Tibial nerve (tissue), 4 donors: ENCODE results near the gene CPEB1. TPM values are rescaled to one million over a fixed set of nuclear protein-coding genes. Genes with fewer than 3 reads are reported as not detected.

Experiments
- DNase-seq, 2 donors: peaks; one replicate each; pipeline ENCODE4 v3.0.0-alpha.2; 2019; ENCODE audit warnings: low spot score in 2 of 2
- H3K27ac ChIP-seq, 4 donors: fragments of 200-600 bp; sonication (generic) in 3 of 4; one replicate each; pipeline ENCODE4 v1.5.1; 2017 to 2019; ENCODE audit warnings: mild to moderate bottlenecking in 1 of 4
- H3K27me3 ChIP-seq, 2 donors: fragments of 200-600 bp; sonication (generic) in 1 of 2; one replicate each; pipeline versions ENCODE4 v1.5.1 to v1.6.0; 2017 to 2019
- H3K36me3 ChIP-seq, 3 donors: fragments of 200-600 bp; sonication (generic); one replicate each; pipeline ENCODE4 v1.5.1; 2018 to 2019
- H3K4me1 ChIP-seq, 4 donors: fragments of 200-600 bp; sonication (generic) in 3 of 4; one replicate each; pipeline ENCODE4 v1.5.1; 2017 to 2019
- H3K4me3 ChIP-seq, 4 donors: fragments of 200-600 bp; sonication (generic) in 3 of 4; one replicate each; pipeline ENCODE4 v1.5.1; 2017 to 2019; ENCODE audit warnings: mild to moderate bottlenecking in 1 of 4, moderate library complexity in 1 of 4
- H3K9me3 ChIP-seq, 4 donors: fragments of 200-600 bp; sonication (generic) in 3 of 4; one replicate each; pipeline ENCODE4 v1.5.1; 2017 to 2019
- CTCF ChIP-seq, 5 experiments: fragments of 200-600 bp in 3 of 5; fragments of 450-650 bp in 2 of 5; sonication (generic) in 3 of 5; IDR thresholded peaks; one replicate each; pipeline ENCODE4 v1.5.1; 2016 to 2019; ENCODE audit warnings: antibody characterized with exemption in 5 of 5, mild to moderate bottlenecking in 3 of 5, moderate library complexity in 2 of 5
- EP300 ChIP-seq, 2 donors: sonication (generic); formaldehyde crosslinking; IDR thresholded peaks; one replicate each; pipeline ENCODE4 v1.6.1; 2017; ENCODE audit warnings: antibody characterized with exemption in 2 of 2, mild to moderate bottlenecking in 1 of 2
- POLR2A ChIP-seq, 2 donors: fragments of 450-650 bp; IDR thresholded peaks; one replicate each; pipeline ENCODE4 v1.6.1; 2017; ENCODE audit warnings: antibody characterized with exemption in 2 of 2, mild to moderate bottlenecking in 2 of 2, moderate library complexity in 2 of 2
- WGBS, 2 donors: methylation state at CpG; one replicate each; pipeline ENCODE4 v1.1.5; 2018; 5-methylcytosine and 5-hydroxymethylcytosine counted together
- total RNA-seq, 4 donors: library from RNA; depleted of rRNA; stranded (reverse); fragments of >200 nt; gene quantifications; one replicate each; pipeline ENCODE4 v1.1.0, GENCODE V29; 2016

CPEB1 gene
- total RNA-seq, 4 donors from 2014 or later: 16.2 to 29.5 (median 23.0) TPM

DNA sequence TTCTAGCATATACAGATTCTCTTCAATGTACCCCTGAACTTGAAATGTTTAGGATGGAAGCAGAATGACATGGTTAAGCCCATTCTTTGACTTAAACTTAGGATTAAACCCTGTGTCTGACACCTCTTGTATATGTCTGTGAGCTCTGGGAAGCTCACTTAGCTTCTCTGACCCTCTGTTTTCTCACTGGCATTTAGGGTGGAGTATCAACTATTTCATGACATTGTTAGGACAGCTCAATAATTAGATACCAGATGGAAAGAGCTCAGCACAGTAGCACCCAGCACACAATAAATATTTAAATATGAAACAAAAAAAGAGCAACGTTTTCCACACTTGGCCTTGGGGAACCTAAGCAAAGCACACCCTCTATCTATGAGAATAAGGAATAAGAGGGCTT, 88.7 kb downstream of the CPEB1 start:
- Histone ChIP-seq H3K4me3 (no peak overlapping the region), H3K36me3 (peaks cover 0 to 23% (median 0%) of the 10 kb centered on the region in 3 donors), H3K4me1 (peaks cover 0 to 4% (median 0%) of the 10 kb centered on the region in 4 donors), H3K27me3 (no peaks in the 10 kb centered on the region), H3K27ac (no peak overlapping the region), H3K9me3 (no peaks in the 10 kb centered on the region)
- 40 to 54% methylated on average over 1 of the region's 1 CpG for WGBS, 2 donors
- no peak for DNase-seq
- TF ChIP-seq EP300 (IDR thresholded peaks at IDR 0.05): no peak
- TF ChIP-seq POLR2A (IDR thresholded peaks at IDR 0.05): no peak

GRCh38 chr15:82556315-82557035, 90.7 kb downstream of the CPEB1 start:
- H3K9me3 ChIP-seq: no peaks in the 10 kb centered on the region
- H3K27ac ChIP-seq: no peak overlapping the region
- no peak for DNase-seq
- H3K36me3 ChIP-seq: peaks cover 0 to 42% (median 0%) of the 10 kb centered on the region in 3 donors
- H3K4me3 ChIP-seq: no peak overlapping the region
- no peaks in the 10 kb centered on the region for H3K27me3 ChIP-seq
- WGBS, 2 donors: 79% methylated on average over 7 of the region's 7 CpGs
- H3K4me1 ChIP-seq: peaks cover 0 to 4% (median 0%) of the 10 kb centered on the region in 4 donors
- TF ChIP-seq EP300 (IDR thresholded peaks at IDR 0.05): no peak
- TF ChIP-seq CTCF (IDR thresholded peaks at IDR 0.05): no peak
- no peak for TF ChIP-seq POLR2A (IDR thresholded peaks at IDR 0.05)

DNA sequence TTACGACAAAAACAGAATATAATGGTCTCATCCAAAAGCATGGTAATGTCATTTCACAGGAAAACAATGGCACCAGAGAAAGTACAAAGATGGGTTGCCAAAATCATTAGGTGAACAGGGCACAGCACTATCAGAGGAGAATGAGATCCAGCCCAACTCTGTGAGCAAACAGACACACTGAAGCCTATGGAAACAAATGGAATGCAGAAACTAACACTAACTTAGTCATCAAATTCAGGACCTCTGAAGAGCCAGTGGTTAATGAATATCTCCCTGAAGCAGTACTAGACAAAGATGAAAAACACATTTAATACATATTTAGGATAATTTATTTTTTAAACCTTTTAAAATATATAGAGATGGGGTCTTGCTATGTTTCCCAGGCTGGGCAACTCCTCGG, 92.3 kb downstream of the CPEB1 start:
- DNase-seq: no peak
- no peak overlapping the region for H3K27ac ChIP-seq
- H3K27me3 ChIP-seq: no peaks in the 10 kb centered on the region
- WGBS, 2 donors: 95 to 100% methylated on average over 2 of the region's 2 CpGs
- no peak overlapping the region for H3K4me3 ChIP-seq
- H3K36me3 ChIP-seq: peaks cover 0 to 58% (median 0%) of the 10 kb centered on the region in 3 donors
- no peaks in the 10 kb centered on the region for H3K9me3 ChIP-seq
- TF ChIP-seq POLR2A (IDR thresholded peaks at IDR 0.05) (no peak), CTCF (IDR thresholded peaks at IDR 0.05) (no peak), EP300 (IDR thresholded peaks at IDR 0.05) (no peak)
- peaks cover 0 to 4% (median 0%) of the 10 kb centered on the region in 4 donors for H3K4me1 ChIP-seq

GRCh38 chr15:82554351-82554750, 92.8 kb downstream of the CPEB1 start:
- Histone ChIP-seq H3K4me1 (peaks cover 0 to 4% (median 0%) of the 10 kb centered on the region in 4 donors), H3K9me3 (no peaks in the 10 kb centered on the region), H3K36me3 (peaks cover 0 to 62% (median 0%) of the 10 kb centered on the region in 3 donors), H3K4me3 (no peak overlapping the region), H3K27me3 (no peaks in the 10 kb centered on the region), H3K27ac (no peak overlapping the region)
- no peak for TF ChIP-seq CTCF (IDR thresholded peaks at IDR 0.05)
- no peak for TF ChIP-seq POLR2A (IDR thresholded peaks at IDR 0.05)
- TF ChIP-seq EP300 (IDR thresholded peaks at IDR 0.05): no peak
- 55 to 82% methylated on average over 1 of the region's 1 CpG for WGBS, 2 donors
- DNase-seq: no peak

DNA sequence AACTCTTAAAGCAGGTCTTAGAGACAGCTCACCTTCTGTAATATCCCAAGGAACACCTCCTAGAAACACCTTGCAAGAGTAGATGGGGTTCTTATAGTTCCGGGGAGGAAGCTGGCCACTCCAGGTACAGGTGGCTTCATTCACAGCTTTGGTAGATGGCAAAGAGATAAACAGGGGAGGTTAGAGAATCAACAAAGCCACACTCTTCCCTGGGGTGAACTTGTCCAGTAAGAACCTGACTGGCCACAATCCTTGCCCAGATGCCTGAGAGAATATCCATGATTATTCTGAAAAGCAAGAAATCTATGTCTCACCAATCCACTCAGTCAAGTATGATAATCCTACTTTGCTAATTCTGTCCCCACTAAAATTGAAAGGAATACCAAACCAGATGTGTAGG, 93.3 kb downstream of the CPEB1 start:
- H3K4me1 ChIP-seq: peaks cover 0 to 4% (median 0%) of the 10 kb centered on the region in 4 donors
- TF ChIP-seq CTCF (IDR thresholded peaks at IDR 0.05): no peak
- TF ChIP-seq EP300 (IDR thresholded peaks at IDR 0.05): no peak
- no peak for TF ChIP-seq POLR2A (IDR thresholded peaks at IDR 0.05)
- no peaks in the 10 kb centered on the region for H3K27me3 ChIP-seq
- H3K9me3 ChIP-seq: no peaks in the 10 kb centered on the region
- no peak overlapping the region for H3K4me3 ChIP-seq
- H3K36me3 ChIP-seq: peaks cover 0 to 65% (median 0%) of the 10 kb centered on the region in 3 donors
- no peak for DNase-seq
- 83 to 87% methylated on average over 1 of the region's 1 CpG for WGBS, 2 donors
- no peak overlapping the region for H3K27ac ChIP-seq
